Cardiac fibroblast (primary cell): ENCODE results near the gene DEPDC1B.
"Not testable (repeated sequence)": the region's sequence is repeated elsewhere in the genome, so short reads cannot be mapped to it uniquely, and the experiment has no call there.

Source experiments
- DNase-seq, 2 donors: peaks; one replicate each; pipeline versions ENCODE4 v3.0.0 to v3.0.0-alpha.2; 2010; ENCODE audit warnings: low read depth in 2 of 2
- H3K4me3 ChIP-seq, 2 donors: replicated peaks in 1 of 2; 1 replicate in 1 of 2; 2 replicates in 1 of 2; pipeline ENCODE4 v1.5.1; 2011; ENCODE audit warnings: low read depth in 2 of 2, low read length in 2 of 2, mild to moderate bottlenecking in 2 of 2, moderate library complexity in 1 of 2
- TF ChIP-seq, protein P1 (sequence below): IDR thresholded peaks from one replicate; pipeline ENCODE4 v1.5.1; 2011; ENCODE audit warnings: low read depth, mild to moderate bottlenecking, low read length, inconsistent platforms

The DEPDC1B gene, protein sequence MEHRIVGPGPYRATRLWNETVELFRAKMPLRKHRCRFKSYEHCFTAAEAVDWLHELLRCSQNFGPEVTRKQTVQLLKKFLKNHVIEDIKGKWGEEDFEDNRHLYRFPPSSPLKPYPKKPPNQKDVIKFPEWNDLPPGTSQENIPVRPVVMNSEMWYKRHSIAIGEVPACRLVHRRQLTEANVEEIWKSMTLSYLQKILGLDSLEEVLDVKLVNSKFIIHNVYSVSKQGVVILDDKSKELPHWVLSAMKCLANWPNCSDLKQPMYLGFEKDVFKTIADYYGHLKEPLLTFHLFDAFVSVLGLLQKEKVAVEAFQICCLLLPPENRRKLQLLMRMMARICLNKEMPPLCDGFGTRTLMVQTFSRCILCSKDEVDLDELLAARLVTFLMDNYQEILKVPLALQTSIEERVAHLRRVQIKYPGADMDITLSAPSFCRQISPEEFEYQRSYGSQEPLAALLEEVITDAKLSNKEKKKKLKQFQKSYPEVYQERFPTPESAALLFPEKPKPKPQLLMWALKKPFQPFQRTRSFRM

DNA sequence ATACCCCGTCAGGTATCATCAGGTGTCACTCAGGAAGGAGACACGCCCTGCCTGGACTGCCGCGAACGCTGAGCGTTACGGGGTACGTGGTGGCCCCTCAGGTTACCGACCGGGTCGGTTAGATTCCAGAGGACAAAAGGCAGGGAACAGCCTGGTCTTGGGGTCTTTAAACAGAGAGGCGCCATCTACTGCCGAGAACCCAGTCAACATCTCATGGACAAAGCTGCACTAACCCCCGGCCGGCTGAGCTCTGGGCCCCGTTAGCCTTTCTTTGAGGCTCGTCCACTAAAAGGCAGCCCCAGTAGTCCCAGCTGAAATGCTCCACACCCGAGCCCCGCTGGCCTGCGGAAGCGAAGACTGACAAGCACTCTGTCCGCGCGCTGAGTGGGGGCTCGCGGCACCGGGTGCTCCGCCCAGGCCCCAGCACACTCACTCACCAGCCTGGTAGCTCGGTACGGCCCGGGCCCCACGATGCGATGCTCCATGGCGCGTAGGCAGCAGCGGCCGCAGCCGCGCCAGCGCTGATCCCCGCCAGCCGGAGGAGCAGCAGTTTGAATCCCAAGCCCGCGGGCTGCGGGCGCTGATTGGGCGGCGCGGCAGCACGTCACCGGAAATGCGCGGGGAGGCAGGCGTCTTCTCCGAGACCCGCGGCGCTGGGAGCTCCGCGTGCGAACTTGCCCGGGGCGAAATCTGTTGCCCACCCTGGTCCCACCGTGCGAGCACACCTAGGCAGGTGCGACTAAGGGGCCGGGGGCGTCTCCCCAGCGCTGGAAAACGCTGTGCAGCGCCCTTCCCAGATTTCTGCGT is at the start of gene DEPDC1B:
Gene DEPDC1B, minus strand, starts transcription at position 558 of the 807 bp plus-strand sequence. Its CDS starts 73 bp downstream, at position 485.
- DNase-seq = peak; percentile 88 to 91
- TF ChIP-seq, protein P1, sequence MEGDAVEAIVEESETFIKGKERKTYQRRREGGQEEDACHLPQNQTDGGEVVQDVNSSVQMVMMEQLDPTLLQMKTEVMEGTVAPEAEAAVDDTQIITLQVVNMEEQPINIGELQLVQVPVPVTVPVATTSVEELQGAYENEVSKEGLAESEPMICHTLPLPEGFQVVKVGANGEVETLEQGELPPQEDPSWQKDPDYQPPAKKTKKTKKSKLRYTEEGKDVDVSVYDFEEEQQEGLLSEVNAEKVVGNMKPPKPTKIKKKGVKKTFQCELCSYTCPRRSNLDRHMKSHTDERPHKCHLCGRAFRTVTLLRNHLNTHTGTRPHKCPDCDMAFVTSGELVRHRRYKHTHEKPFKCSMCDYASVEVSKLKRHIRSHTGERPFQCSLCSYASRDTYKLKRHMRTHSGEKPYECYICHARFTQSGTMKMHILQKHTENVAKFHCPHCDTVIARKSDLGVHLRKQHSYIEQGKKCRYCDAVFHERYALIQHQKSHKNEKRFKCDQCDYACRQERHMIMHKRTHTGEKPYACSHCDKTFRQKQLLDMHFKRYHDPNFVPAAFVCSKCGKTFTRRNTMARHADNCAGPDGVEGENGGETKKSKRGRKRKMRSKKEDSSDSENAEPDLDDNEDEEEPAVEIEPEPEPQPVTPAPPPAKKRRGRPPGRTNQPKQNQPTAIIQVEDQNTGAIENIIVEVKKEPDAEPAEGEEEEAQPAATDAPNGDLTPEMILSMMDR = peak; percentile 41
- H3K4me3 ChIP-seq = peak within 1 kb of the TSS; percentile 92

- no peak overlapping the region for H3K4me3 ChIP-seq
- no peak for DNase-seq
- TF ChIP-seq, protein P1 = no peak
These were observed 44.7 kb upstream of the DEPDC1B start for GRCh38 chr5:60744682-60745081.

- no peak overlapping the region for H3K4me3 ChIP-seq
- no peak for DNase-seq
- TF ChIP-seq, protein P1 = no peak
These were observed 43.7 kb upstream of the DEPDC1B start for GRCh38 chr5:60743511-60744314.

DNA sequence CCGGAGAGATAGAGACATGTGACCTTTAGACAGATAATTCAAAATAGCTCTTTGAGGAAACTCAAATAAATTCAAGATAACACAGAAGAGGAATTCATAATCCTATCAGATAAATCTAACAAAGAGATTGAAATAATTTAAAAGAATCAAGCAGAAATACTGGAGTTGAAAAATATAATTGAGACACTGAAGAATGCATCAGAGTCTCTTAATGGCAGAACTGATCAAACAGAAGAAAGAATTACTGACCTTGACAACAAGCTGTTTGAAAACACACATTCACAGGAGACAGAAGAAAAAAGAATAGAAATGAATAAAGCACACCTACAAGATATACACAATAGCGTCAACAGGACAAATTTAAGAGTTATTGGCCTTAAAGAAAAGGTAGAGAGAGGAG is 40.4 kb upstream of the DEPDC1B start:
- no peak overlapping the region for H3K4me3 ChIP-seq
- TF ChIP-seq, protein P1 = no peak
- no peak for DNase-seq

DNA sequence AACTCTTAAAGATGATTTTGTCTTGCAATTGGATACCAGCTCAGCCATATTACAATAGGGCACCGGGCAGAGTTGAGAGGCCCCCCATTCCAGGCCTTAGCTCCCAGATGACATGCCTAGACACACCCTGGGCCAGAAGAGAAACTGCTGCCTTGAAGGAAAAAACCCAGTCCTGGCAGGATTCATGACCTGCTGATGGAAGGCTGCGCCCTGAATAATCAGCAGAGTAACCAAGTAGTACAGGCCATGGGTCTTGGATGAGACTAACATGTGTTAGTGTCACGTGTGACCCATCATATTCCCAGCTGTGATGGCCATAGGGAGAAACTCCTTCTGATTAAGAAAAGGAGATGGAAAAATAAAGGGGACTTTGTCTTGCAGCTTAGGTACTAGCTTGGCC is 39.0 kb upstream of the DEPDC1B start:
- DNase-seq = no peak
- TF ChIP-seq, protein P1 = no peak
- no peak overlapping the region for H3K4me3 ChIP-seq

- DNase-seq = no peak
- H3K4me3 ChIP-seq = no peak overlapping the region
- TF ChIP-seq, protein P1 = no peak
These were observed 38.5 kb upstream of the DEPDC1B start for GRCh38 chr5:60738461-60738860.

DNA sequence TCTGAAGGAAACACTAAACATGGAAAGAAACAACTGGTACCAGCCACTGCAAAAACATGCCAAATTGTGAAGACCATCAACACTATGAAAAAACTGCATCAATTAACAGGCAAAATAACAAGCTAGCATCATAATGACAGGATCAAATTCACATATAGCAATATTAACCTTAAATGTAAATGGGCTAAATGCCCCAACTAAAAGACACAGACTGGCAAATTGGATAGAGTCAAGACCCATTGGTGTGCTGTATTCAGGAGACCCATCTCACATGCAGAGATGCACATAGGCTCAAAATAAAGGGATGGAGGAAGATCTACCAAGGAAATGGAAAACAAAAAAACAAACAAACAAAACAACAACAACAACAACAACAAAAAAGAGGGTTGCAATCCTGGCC is 30.9 kb upstream of the DEPDC1B start:
- DNase-seq, H3K4me3 ChIP-seq: not testable (repeated sequence)
